BJ (cell line): ENCODE measurements around the gene RPP14. TPM values are rescaled to one million over a fixed set of nuclear protein-coding genes. Genes with fewer than 3 reads are reported as not detected.

Experiments
- CTCF ChIA-PET: fragments of 350-600 bp; formaldehyde crosslinking; extraction: SDS; loops from one replicate; lab custom pipeline; 2021; ENCODE audit warnings: antibody characterized with exemption, inconsistent platforms; lab: Yijun Ruan, JAX
- POLR2A ChIA-PET: fragments of 300-600 bp; sonication (Branson Sonifier 250); formaldehyde crosslinking; extraction: SDS; loops from one replicate; lab custom pipeline; 2021; ENCODE audit warnings: antibody characterized with exemption; lab: Charles Lee
- DNase-seq: peaks from one replicate; pipeline ENCODE4 v3.0.0-alpha.2; 2011; ENCODE audit warnings: low read depth
- H3K27me3 ChIP-seq: 2 replicates; pipeline ENCODE4 v1.6.0; 2011; ENCODE audit warnings: low read length; ENCODE audit not compliant: control insufficient read depth, insufficient read depth
- H3K36me3 ChIP-seq: 2 replicates; pipeline ENCODE4 v1.5.1; 2011; ENCODE audit warnings: low read length; ENCODE audit not compliant: control insufficient read depth, insufficient read depth
- H3K4me3 ChIP-seq: 2 replicates; pipeline ENCODE4 v1.5.1; 2011; ENCODE audit warnings: low read depth, mild to moderate bottlenecking, control low read depth, low read length
- polyA plus RNA-seq: library from polyadenylated mRNA; depleted of rRNA; stranded (reverse); fragments of >200 nt; gene quantifications from 2 replicates; pipeline ENCODE4 v1.2.3, GENCODE V29; 2011
- TF ChIP-seq, protein P1 (sequence below): IDR thresholded peaks from 2 replicates; pipeline ENCODE4 v1.5.1; 2011; ENCODE audit warnings: low read depth, mild to moderate bottlenecking, control low read depth, inconsistent platforms, low read length, moderate library complexity; ENCODE audit not compliant: insufficient read depth

RPP14 gene
- polyA plus RNA-seq, 1 experiment = 10.9 TPM

DNA sequence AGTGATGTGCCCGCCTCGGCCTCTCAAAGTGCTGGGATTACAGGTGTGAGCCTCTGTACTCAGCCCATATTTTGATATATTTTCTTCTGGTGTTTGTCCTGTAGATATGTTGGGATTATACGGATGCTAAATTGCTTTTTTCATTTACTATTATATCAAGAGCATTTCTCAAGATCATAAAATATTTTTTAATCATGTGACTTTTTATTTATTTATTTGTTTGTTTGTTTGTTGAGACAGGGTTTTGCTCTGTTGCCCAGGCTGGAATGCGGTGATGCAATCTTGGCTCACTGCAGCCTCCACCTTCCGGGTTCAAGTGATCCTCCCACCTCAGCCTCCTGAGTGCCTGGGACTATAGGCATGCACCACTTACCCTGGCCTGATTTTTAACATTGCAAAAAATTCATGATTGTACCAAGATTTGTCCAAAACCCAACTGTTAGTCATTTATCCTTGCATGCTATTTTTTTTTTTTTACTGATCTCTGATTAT is 23.9 kb downstream of the RPP14 start:
- ChIA-PET POLR2A (no interaction called here), CTCF (interaction anchor here (0.9 to 5.5 kb wide), 3 partner anchors 8 to 161 kb away, joined by 3 to 20 read pairs (median 4); no protein-coding TSS in a partner anchor)
- no peaks in the 10 kb centered on the region for H3K36me3 ChIP-seq
- H3K27me3 ChIP-seq = no peaks in the 10 kb centered on the region
- TF ChIP-seq, protein P1, sequence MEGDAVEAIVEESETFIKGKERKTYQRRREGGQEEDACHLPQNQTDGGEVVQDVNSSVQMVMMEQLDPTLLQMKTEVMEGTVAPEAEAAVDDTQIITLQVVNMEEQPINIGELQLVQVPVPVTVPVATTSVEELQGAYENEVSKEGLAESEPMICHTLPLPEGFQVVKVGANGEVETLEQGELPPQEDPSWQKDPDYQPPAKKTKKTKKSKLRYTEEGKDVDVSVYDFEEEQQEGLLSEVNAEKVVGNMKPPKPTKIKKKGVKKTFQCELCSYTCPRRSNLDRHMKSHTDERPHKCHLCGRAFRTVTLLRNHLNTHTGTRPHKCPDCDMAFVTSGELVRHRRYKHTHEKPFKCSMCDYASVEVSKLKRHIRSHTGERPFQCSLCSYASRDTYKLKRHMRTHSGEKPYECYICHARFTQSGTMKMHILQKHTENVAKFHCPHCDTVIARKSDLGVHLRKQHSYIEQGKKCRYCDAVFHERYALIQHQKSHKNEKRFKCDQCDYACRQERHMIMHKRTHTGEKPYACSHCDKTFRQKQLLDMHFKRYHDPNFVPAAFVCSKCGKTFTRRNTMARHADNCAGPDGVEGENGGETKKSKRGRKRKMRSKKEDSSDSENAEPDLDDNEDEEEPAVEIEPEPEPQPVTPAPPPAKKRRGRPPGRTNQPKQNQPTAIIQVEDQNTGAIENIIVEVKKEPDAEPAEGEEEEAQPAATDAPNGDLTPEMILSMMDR = no peak
- no peak for DNase-seq
- H3K4me3 ChIP-seq = no peak overlapping the region

DNA sequence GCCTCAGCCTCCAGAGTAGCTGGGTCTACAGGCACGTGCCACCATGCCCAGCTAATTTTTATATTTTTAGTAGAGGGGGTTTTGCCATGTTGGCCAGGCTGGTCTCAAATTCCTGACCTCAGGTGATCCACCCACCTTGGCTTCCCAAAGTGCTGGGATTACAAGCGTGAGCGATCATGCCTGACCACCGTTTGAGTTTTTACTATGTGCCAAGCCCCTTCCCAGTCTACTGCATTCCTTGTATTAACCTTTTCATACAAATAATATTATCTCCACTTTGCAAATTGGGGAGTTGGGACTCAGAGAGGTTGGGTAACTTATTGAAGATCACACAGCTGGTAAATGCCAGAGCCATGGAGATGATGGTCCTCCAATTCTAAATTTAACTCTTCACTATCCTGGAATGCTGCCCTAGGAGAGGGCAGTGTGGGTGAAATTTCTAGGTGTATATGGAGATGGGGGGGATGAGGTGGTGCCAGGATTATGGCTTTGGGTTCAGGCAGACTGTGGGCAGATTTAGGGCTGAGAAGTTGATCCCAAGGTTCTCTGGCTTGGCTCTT is 25.6 kb downstream of the RPP14 start:
- no peaks in the 10 kb centered on the region for H3K36me3 ChIP-seq
- TF ChIP-seq, protein P1 = no peak
- H3K4me3 ChIP-seq = no peak overlapping the region
- no peak for DNase-seq
- H3K27me3 ChIP-seq = no peaks in the 10 kb centered on the region
- CTCF ChIA-PET = interaction anchor here (5.5 kb wide), 1 partner anchor 84 kb away, joined by 20 read pairs; no protein-coding TSS in a partner anchor
- POLR2A ChIA-PET = interaction anchor here (0.6 kb wide), 1 partner anchor 34 kb away, joined by 3 read pairs; no protein-coding TSS in a partner anchor

DNA sequence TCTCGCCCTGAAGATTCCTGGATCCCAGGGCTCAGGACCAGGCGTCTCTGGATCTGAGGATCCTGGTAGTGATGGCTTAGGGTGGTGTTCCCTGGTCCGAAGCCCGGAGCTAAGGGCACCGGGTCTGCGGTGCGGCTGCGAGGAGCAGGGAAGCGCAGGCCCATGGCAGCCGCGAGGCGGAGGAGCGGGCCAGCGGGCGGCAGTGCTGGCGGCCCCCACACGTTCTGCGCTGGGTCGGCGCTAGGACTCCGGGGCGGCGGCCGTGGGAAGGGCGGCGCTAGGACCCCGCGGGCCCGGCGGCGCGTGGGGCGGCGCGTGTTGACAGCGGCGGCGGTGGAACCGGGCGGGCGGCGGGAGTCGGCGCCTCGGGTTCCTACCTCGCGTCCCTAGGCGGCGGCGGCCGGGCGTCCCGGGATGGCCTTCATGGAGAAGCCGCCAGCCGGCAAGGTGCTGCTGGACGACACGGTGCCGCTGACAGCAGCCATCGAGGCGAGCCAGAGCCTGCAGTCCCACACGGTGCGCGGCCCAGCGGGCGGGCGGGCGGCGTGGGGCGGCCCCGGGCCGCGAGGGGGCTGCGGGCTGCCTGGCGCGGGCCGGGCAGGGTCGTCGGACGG is 26.6 kb downstream of the RPP14 start, which contains the start of gene PXK:
TSS of gene PXK (plus strand) at position 318 of the 614 bp plus-strand sequence. CDS start at position 415, 97 bp downstream.
- Histone ChIP-seq H3K4me3 (peak within 1 kb of the TSS; percentile 77), H3K36me3 (no peaks in the 10 kb centered on the region), H3K27me3 (no peaks in the 10 kb centered on the region)
- TF ChIP-seq, protein P1 = peak; percentile 3; the same call in 1 of the 2 replicates
- CTCF ChIA-PET = interaction anchor here (0.9 to 5.5 kb wide), 8 partner anchors 11 to 160 kb away, joined by 3 to 20 read pairs (median 4); partner anchors contain the start of genes HTD2, KCTD6 and RPP14
- POLR2A ChIA-PET = interaction anchor here (0.6 to 0.9 kb wide), 2 partner anchors 27 to 59 kb away, joined by 3 to 6 read pairs; partner anchors contain the start of gene RPP14
- no peak for DNase-seq

DNA sequence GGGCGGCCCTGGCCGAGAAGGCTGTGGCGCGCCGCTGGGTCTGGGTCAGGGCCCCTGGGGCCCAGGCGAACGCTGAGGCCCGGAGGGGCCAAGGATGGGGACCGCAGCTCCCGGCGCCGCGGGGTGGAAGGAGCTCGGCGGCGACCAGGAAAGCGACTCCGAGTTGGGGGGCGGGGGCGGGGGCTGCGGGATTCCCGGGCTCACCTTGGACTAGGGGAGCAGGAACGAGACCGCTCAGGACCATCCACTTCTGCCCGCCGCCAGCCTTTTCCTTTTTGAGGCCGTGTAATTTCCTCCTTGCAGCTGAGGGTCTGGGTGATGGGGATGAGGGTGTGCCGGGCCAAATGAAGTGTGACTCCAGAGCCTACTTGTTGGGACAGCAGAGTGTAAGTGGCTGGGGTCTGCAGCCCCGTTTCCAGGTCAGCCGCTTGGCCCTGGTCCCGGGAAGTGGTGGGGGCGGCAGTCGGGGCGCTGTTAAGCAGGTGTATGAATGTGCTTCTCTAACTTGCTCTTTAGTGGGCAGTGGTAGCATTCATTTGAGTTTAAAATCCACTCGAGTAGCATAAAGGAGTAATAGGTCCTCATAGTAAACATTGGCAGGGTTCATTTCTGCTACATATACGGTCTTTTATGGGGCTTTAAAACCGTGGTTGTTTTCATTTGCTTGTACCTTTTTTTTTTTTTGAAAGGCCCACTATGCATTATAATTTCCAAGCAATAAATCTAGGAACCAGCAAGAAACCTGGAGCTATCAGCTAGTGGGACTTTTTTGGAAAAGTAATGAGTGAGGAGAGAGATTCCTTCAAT is 27.4 kb downstream of the RPP14 start:
- TF ChIP-seq, protein P1 = no peak; the same call in 1 of the 2 replicates
- Histone ChIP-seq H3K36me3 (no peaks in the 10 kb centered on the region), H3K27me3 (no peaks in the 10 kb centered on the region), H3K4me3 (peak overlapping the region; percentile 77)
- DNase-seq = no peak
- POLR2A ChIA-PET = interaction anchor here (0.6 to 0.9 kb wide), 2 partner anchors 28 to 59 kb away, joined by 3 to 6 read pairs; partner anchors contain the start of gene RPP14
- CTCF ChIA-PET = interaction anchor here (0.9 to 5.5 kb wide), 8 partner anchors 11 to 159 kb away, joined by 3 to 20 read pairs (median 4); partner anchors contain the start of genes HTD2, KCTD6 and RPP14
